ENCODE results near the gene TCF20. TPM values are rescaled to one million over a fixed set of nuclear protein-coding genes. Genes with fewer than 3 reads are reported as not detected.

The TCF20 gene
- total RNA-seq, 2 experiments from 2014 or later = 58.7 to 58.9 TPM

DNA sequence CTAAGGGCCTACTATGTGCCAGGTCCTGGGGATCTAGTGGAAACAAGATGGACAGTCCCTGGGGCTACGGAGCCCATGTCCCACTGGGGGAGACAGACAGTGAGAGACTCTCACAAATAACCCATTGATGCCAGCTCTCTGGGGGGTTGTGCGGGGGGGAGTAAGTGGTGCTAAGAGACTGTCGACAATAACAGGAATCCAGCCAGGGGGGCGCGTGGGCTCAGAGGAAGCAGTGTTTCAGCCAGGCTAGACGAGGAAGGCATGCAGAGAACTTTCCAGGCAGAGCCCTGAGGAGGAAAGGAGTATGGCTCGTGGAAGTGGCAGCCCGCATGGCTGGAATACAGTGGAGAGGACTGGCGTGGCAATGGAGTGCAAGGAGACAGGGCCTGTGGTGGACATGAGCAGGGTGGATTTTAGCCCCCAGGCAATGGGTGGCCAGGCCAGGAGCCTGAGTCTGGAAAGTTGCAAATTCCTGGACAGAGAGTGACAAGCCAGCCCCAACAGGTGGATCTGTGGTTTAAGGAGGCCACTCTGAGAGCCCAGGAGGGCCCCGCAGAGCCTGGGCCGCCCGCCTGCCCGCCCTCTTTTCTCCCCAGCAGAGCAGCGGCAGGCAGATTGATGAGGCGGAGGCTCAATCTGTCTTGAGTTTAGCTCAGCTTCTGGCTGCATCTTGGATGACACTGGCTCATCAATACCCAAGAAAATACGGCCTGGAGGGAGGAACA, 40.0 kb upstream of the TCF20 start:
- DNase-seq (no peak), ATAC-seq (no peak)
- H3K4me1 Mint-ChIP-seq (ENCODE audit: low read depth) = peaks cover 41% of the 10 kb centered on the region
- H3K4me3 Mint-ChIP-seq = no peak overlapping the region
- no peaks in the 10 kb centered on the region for H3K36me3 Mint-ChIP-seq (ENCODE audit: low read depth)
- CTCF ChIA-PET = no interaction called here
- no peaks in the 10 kb centered on the region for H3K9me3 Mint-ChIP-seq
- H3K27me3 Mint-ChIP-seq = no peaks in the 10 kb centered on the region
- POLR2A ChIA-PET = interaction anchor here (0.6 kb wide), 2 partner anchors 605 to 999 kb away, joined by 3 read pairs; no protein-coding TSS in a partner anchor
- H3K27ac Mint-ChIP-seq = no peak overlapping the region
- TF ChIP-seq, protein P1, sequence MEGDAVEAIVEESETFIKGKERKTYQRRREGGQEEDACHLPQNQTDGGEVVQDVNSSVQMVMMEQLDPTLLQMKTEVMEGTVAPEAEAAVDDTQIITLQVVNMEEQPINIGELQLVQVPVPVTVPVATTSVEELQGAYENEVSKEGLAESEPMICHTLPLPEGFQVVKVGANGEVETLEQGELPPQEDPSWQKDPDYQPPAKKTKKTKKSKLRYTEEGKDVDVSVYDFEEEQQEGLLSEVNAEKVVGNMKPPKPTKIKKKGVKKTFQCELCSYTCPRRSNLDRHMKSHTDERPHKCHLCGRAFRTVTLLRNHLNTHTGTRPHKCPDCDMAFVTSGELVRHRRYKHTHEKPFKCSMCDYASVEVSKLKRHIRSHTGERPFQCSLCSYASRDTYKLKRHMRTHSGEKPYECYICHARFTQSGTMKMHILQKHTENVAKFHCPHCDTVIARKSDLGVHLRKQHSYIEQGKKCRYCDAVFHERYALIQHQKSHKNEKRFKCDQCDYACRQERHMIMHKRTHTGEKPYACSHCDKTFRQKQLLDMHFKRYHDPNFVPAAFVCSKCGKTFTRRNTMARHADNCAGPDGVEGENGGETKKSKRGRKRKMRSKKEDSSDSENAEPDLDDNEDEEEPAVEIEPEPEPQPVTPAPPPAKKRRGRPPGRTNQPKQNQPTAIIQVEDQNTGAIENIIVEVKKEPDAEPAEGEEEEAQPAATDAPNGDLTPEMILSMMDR (IDR thresholded peaks at IDR 0.05) = no peak
- intact Hi-C loops (cut with micrococcal nuclease) = no loop called here

DNA sequence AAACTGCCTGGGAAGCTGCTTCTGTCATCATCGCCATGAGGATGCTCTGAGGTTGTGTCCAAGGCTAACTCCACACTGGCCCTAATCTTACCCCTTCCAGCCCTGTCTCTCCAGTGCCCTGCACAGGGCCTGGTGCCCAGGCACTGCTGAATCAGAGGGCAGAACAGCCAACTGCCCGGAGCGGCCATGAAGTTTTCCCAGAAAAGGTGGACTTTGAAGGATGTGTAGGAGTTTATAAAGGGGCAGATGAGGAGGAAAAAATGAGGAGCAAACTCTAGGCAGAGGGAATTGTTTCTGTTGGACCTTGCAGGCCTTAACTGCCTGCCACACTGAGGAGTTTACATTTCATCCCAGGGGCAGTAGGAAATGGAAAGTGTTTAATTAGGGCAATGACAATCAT, 39.4 kb upstream of the TCF20 start:
- Mint-ChIP-seq H3K27ac (no peak overlapping the region), H3K36me3 (ENCODE audit: low read depth) (no peaks in the 10 kb centered on the region), H3K4me1 (ENCODE audit: low read depth) (peaks cover 36% of the 10 kb centered on the region), H3K9me3 (no peaks in the 10 kb centered on the region), H3K4me3 (no peak overlapping the region), H3K27me3 (no peaks in the 10 kb centered on the region)
- intact Hi-C loops (cut with micrococcal nuclease) = no loop called here
- POLR2A ChIA-PET = interaction anchor here (0.6 kb wide), 1 partner anchor 604 kb away, joined by 3 read pairs; no protein-coding TSS in a partner anchor
- DNase-seq (no peak), ATAC-seq (no peak)
- TF ChIP-seq, protein P1 (IDR thresholded peaks at IDR 0.05) = no peak
- CTCF ChIA-PET = no interaction called here

DNA sequence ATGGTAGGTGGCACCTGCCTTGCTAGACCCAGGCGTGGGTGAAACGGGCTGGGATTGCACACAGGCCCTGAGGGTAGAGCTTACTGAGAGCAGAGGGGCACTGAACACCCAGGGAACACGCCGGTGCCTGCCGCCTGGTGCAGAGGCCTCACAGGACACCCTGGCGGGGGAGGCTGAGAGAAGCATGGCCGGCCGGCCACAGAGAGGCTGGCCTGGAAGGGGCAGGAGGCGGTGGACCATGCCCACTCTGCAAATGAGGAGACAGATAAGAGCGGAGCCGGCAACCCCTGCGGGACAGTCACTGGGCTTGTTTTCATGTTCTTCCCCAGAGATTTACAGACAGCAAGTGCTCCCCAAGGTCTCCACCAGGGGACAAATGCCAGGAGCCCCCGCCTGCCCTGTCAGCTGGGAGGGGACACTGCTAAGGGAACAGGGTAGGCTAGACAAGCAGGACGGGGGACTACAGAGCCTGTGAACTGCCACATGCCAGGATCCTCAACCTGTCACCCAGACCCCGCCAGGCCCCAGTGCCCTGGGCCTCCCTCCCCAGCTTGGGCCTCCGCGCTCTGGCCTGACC, 38.5 kb upstream of the TCF20 start:
- Mint-ChIP-seq H3K4me3 (no peak overlapping the region), H3K27ac (no peak overlapping the region), H3K9me3 (no peaks in the 10 kb centered on the region), H3K36me3 (ENCODE audit: low read depth) (no peaks in the 10 kb centered on the region), H3K4me1 (ENCODE audit: low read depth) (peaks cover 36% of the 10 kb centered on the region), H3K27me3 (no peaks in the 10 kb centered on the region)
- TF ChIP-seq, protein P1 (IDR thresholded peaks at IDR 0.05) = no peak
- ChIA-PET POLR2A (no interaction called here), CTCF (no interaction called here)
- no peak for DNase-seq
- no peak for ATAC-seq
- intact Hi-C loops (cut with micrococcal nuclease) = no loop called here

DNA sequence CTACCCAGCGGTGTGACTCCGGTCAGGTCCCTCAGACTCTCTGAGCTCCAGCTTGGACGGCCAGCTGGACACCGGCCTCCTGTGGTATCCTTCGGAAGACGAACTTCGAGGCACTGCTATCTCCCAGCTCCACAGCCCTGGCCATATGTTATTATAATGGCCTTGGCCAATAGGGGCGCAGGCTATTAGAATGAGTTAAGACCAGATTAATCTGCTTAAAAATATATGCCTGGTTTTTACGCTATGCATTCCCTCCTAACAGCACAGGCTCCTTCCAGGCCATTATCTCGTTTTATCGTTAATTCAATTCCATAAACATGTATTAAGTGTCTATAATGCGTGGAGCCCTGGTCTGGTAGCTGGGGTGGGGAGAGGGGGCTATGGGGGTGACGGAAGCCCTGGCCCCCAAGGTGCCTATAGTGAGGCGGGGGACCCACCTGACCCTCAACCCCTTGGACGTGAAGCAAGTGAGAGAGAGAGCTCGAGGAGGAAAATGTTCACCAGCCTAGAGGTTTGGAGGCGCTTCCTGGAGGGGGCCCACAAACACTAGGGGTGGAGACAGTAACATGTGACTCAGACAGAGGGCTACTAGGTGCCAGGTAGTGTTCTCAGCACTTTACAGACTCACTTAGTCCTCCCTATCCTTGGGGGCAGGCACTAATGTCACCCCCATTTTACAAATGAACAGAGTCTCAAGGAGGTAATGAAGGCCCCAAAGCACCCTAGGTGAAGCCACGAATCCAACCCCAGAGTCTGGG, 37.5 kb upstream of the TCF20 start:
- H3K4me3 Mint-ChIP-seq = no peak overlapping the region
- peaks cover 37% of the 10 kb centered on the region for H3K4me1 Mint-ChIP-seq (ENCODE audit: low read depth)
- ATAC-seq (peak; percentile 25), DNase-seq (no peak)
- no peaks in the 10 kb centered on the region for H3K9me3 Mint-ChIP-seq
- no peak overlapping the region for H3K27ac Mint-ChIP-seq
- ChIA-PET CTCF (interaction anchor here (1.8 kb wide), 1 partner anchor 11 kb away, joined by 5 read pairs; no protein-coding TSS in a partner anchor), POLR2A (interaction anchor here (0.8 to 0.9 kb wide), 2 partner anchors 35 to 54 kb away, joined by 3 read pairs; no protein-coding TSS in a partner anchor)
- no peaks in the 10 kb centered on the region for H3K36me3 Mint-ChIP-seq (ENCODE audit: low read depth)
- H3K27me3 Mint-ChIP-seq = no peaks in the 10 kb centered on the region
- TF ChIP-seq, protein P1 (IDR thresholded peaks at IDR 0.05) = no peak
- intact Hi-C loops (cut with micrococcal nuclease) = no loop called here

DNA sequence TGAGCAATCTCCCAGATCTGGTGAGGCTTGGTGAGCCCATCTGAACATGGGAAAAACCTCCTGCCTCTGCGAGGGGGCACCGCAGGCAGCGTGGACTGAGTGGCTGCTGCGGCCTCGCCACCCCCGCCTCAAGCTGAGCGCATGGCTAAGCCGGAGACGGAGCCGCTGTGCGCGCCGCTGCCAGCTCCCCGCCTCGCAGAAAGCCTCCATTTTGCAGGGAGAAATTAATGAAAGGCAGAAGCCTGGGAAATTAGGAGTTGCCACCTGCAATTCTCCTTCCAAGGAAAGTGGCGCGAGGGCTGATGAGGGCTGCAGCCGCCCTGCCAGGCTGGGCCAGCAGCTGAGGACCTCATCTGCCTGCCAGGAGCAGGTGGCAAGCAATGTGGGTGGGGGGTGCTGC, 35.6 kb upstream of the TCF20 start:
- Mint-ChIP-seq H3K4me1 (ENCODE audit: low read depth) (peaks cover 46% of the 10 kb centered on the region), H3K9me3 (no peaks in the 10 kb centered on the region), H3K36me3 (ENCODE audit: low read depth) (no peaks in the 10 kb centered on the region), H3K27ac (no peak overlapping the region), H3K27me3 (no peaks in the 10 kb centered on the region), H3K4me3 (no peak overlapping the region)
- ATAC-seq (no peak), DNase-seq (no peak)
- POLR2A ChIA-PET = no interaction called here
- CTCF ChIA-PET = no interaction called here
- intact Hi-C loops (cut with micrococcal nuclease) = no loop called here
- TF ChIP-seq, protein P1 (IDR thresholded peaks at IDR 0.05) = no peak

Measured in activated CD8-positive, alpha-beta T cell treated with anti-CD3 and anti-CD28 coated beads for 36 hours (primary cell).